Tibial nerve (tissue), 3 donors: ENCODE results near the gene HS6ST1.

Experiments used
- CTCF ChIP-seq, 5 experiments: fragments of 200-600 bp in 3 of 5; fragments of 450-650 bp in 2 of 5; sonication (generic) in 3 of 5; IDR thresholded peaks; one replicate each; pipeline ENCODE4 v1.5.1; 2016 to 2019; ENCODE audit warnings: antibody characterized with exemption in 5 of 5, mild to moderate bottlenecking in 3 of 5, moderate library complexity in 2 of 5
- POLR2A ChIP-seq, 2 donors: fragments of 450-650 bp; IDR thresholded peaks; one replicate each; pipeline ENCODE4 v1.6.1; 2017; ENCODE audit warnings: antibody characterized with exemption in 2 of 2, mild to moderate bottlenecking in 2 of 2, moderate library complexity in 2 of 2

GRCh38 chr2:128323555-128323931, 4.9 kb upstream of the HS6ST1 start:
- TF ChIP-seq CTCF (IDR thresholded peaks at IDR 0.05): no peak
- no peak for TF ChIP-seq POLR2A (IDR thresholded peaks at IDR 0.05)
